ENCODE data around the gene ARRDC1. TPM values are rescaled to one million over a fixed set of nuclear protein-coding genes. Genes with fewer than 3 reads are reported as not detected.
A peak's percentile ranks its signal among the peaks of the same experiment; 100 is the strongest.

The ARRDC1 gene
- total and polyA plus RNA-seq, 12 donors = 14.1 to 194 (median 35.7) TPM

- WGBS, 4 donors = 32 to 38% (median 35%) methylated on average over 5 to 19 of the region's 19 CpGs
These were observed 26.3 kb upstream of the ARRDC1 start for GRCh38 chr9:137579259-137579604.

GRCh38 chr9:137580209-137580953 lies 25.1 kb upstream of the ARRDC1 start:
- H3K9me3 ChIP-seq (replicated peaks in 1 of 3) = no peaks in the 10 kb centered on the region
- TF ChIP-seq CTCF (IDR thresholded peaks at IDR 0.05) (no peak), POLR2A (IDR thresholded peaks at IDR 0.05) (no peak)
- intact Hi-C loops (cut with DNase I) = no loop called here
- no peak for DNase-seq
- H3K27ac ChIP-seq = no peak overlapping the region
- H3K27me3 ChIP-seq = no peaks in the 10 kb centered on the region
- H3K36me3 ChIP-seq (replicated peaks in 1 of 2) = peaks cover 0 to 33% of the 10 kb centered on the region in 2 donors
- H3K4me3 ChIP-seq = no peak overlapping the region
- 87 to 94% (median 92%) methylated on average over 13 to 23 of the region's 23 CpGs for WGBS, 4 donors
- peaks cover 27 to 28% of the 10 kb centered on the region in 2 donors for H3K4me1 ChIP-seq (replicated peaks in 1 of 2)

More at GRCh38 chr9:137579259-137579604, 26.3 kb upstream of the ARRDC1 start:
- Histone ChIP-seq H3K27me3 (no peaks in the 10 kb centered on the region), H3K27ac (peak overlapping the region in 4 of 5 donors; percentile 74 to 96 (median 85)), H3K36me3 (replicated peaks in 1 of 2) (peaks cover 0 to 39% of the 10 kb centered on the region in 2 donors), H3K9me3 (replicated peaks in 1 of 3) (no peaks in the 10 kb centered on the region), H3K4me1 (replicated peaks in 1 of 2) (peaks cover 27 to 28% of the 10 kb centered on the region in 2 donors), H3K4me3 (peak overlapping the region in 2 of 4 donors; percentile 81 to 100)
- intact Hi-C loops (cut with DNase I) = no loop called here
- DNase-seq = peak in 1 of 7 donors; percentile 68
- no peak for TF ChIP-seq CTCF (IDR thresholded peaks at IDR 0.05)

- no peak overlapping the region for H3K27ac ChIP-seq
- intact Hi-C loops (cut with DNase I) = no loop called here
- H3K27me3 ChIP-seq = no peaks in the 10 kb centered on the region
- H3K9me3 ChIP-seq (replicated peaks in 1 of 3) = no peaks in the 10 kb centered on the region
- H3K4me3 ChIP-seq = no peak overlapping the region
- WGBS, 4 donors = 93 to 100% (median 98%) methylated on average over 2 to 4 of the region's 4 CpGs
- TF ChIP-seq CTCF (IDR thresholded peaks at IDR 0.05) (no peak), POLR2A (IDR thresholded peaks at IDR 0.05) (no peak)
- no peak for DNase-seq
- H3K36me3 ChIP-seq (replicated peaks in 1 of 2) = peaks cover 0 to 32% of the 10 kb centered on the region in 2 donors
- H3K4me1 ChIP-seq (replicated peaks in 1 of 2) = peaks cover 27 to 28% of the 10 kb centered on the region in 2 donors
These were observed 24.5 kb upstream of the ARRDC1 start for GRCh38 chr9:137580954-137581322.

- DNase-seq = no peak
These were observed 23.9 kb upstream of the ARRDC1 start for GRCh38 chr9:137581361-137582285.

More at GRCh38 chr9:137581361-137582285, 23.9 kb upstream of the ARRDC1 start:
- no peak for TF ChIP-seq POLR2A (IDR thresholded peaks at IDR 0.05)
- TF ChIP-seq CTCF (IDR thresholded peaks at IDR 0.05) = no peak
- no peak overlapping the region for H3K27ac ChIP-seq
- WGBS, 4 donors = 85 to 92% (median 92%) methylated on average over 14 to 22 of the region's 22 CpGs
- intact Hi-C loops (cut with DNase I) = no loop called here
- H3K4me3 ChIP-seq = no peak overlapping the region
- no peaks in the 10 kb centered on the region for H3K9me3 ChIP-seq (replicated peaks in 1 of 3)
- no peaks in the 10 kb centered on the region for H3K27me3 ChIP-seq
- H3K4me1 ChIP-seq (replicated peaks in 1 of 2) = peaks cover 21 to 23% of the 10 kb centered on the region in 2 donors
- peaks cover 0 to 33% of the 10 kb centered on the region in 2 donors for H3K36me3 ChIP-seq (replicated peaks in 1 of 2)
